ENCODE results near the gene ADIPOR2.
A peak's percentile ranks its signal among the peaks of the same experiment; 100 is the strongest.

ADIPOR2 gene

GRCh38 chr12:1690578-1691122 lies at the start of gene ADIPOR2:
Gene ADIPOR2 (plus strand): TSS chr12:1691070. CDS start chr12:1754344, 63,274 bp downstream.
- Histone ChIP-seq H3K27me3 (ENCODE audit: low read depth) (no peaks in the 10 kb centered on the region), H3K4me1 (peaks cover 17% of the 10 kb centered on the region), H3K9me3 (no peaks in the 10 kb centered on the region), H3K36me3 (replicated peaks) (peaks cover 10% of the 10 kb centered on the region), H3K4me3 (peak within 1 kb of the TSS; percentile 98)
- in situ Hi-C loops (cut with MboI; ENCODE audit: low sequenced_read_pairs) = no loop called here
- peak; percentile 96 for DNase-seq (ENCODE audit: low spot score in 2 of 2)

- H3K4me3 ChIP-seq = no peak overlapping the region
- no peaks in the 10 kb centered on the region for H3K36me3 ChIP-seq (replicated peaks)
- H3K4me1 ChIP-seq = peaks cover 4% of the 10 kb centered on the region; the same call in 1 of the 2 replicates
- no peaks in the 10 kb centered on the region for H3K27me3 ChIP-seq (ENCODE audit: low read depth)
- in situ Hi-C loops (cut with MboI; ENCODE audit: low sequenced_read_pairs) = loop anchor here (25.0 kb wide), 1 partner anchor 945 kb away; no protein-coding TSS in a partner anchor
- H3K9me3 ChIP-seq = no peaks in the 10 kb centered on the region
- no peak for DNase-seq (ENCODE audit: low spot score in 2 of 2)
Observed at GRCh38 chr12:1642513-1642912, 48.4 kb upstream of the ADIPOR2 start.

- H3K36me3 ChIP-seq (replicated peaks) = no peaks in the 10 kb centered on the region
- no peaks in the 10 kb centered on the region for H3K27me3 ChIP-seq (ENCODE audit: low read depth)
- no peaks in the 10 kb centered on the region for H3K9me3 ChIP-seq
- in situ Hi-C loops (cut with MboI; ENCODE audit: low sequenced_read_pairs) = loop anchor here (25.0 kb wide), 1 partner anchor 944 kb away; no protein-coding TSS in a partner anchor
- H3K4me1 ChIP-seq = peaks cover 4% of the 10 kb centered on the region; the same call in 1 of the 2 replicates
- no peak for DNase-seq (ENCODE audit: low spot score in 2 of 2)
- H3K4me3 ChIP-seq = no peak overlapping the region
Observed at GRCh38 chr12:1643043-1643442, 47.8 kb upstream of the ADIPOR2 start.

GRCh38 chr12:1643905-1644533 lies 46.9 kb upstream of the ADIPOR2 start:
- Histone ChIP-seq H3K27me3 (ENCODE audit: low read depth) (no peaks in the 10 kb centered on the region), H3K9me3 (no peaks in the 10 kb centered on the region), H3K4me3 (no peak overlapping the region), H3K36me3 (replicated peaks) (no peaks in the 10 kb centered on the region), H3K4me1 (peaks cover 4% of the 10 kb centered on the region; the same call in 1 of the 2 replicates)
- in situ Hi-C loops (cut with MboI; ENCODE audit: low sequenced_read_pairs) = loop anchor here (25.0 kb wide), 1 partner anchor 943 kb away; no protein-coding TSS in a partner anchor
- DNase-seq (ENCODE audit: low spot score in 2 of 2) = no peak

GRCh38 chr12:1644534-1645438 lies 46.1 kb upstream of the ADIPOR2 start:
- Histone ChIP-seq H3K36me3 (replicated peaks) (no peaks in the 10 kb centered on the region), H3K4me3 (no peak overlapping the region), H3K4me1 (peaks cover 4% of the 10 kb centered on the region; the same call in 1 of the 2 replicates), H3K9me3 (no peaks in the 10 kb centered on the region), H3K27me3 (ENCODE audit: low read depth) (no peaks in the 10 kb centered on the region)
- in situ Hi-C loops (cut with MboI; ENCODE audit: low sequenced_read_pairs) = loop anchor here (5.0 to 25.0 kb wide), 3 partner anchors 143 to 943 kb away; no protein-coding TSS in a partner anchor
- peak in 1 of 2 experiments; percentile 69 for DNase-seq (ENCODE audit: low spot score in 2 of 2)

GRCh38 chr12:1645819-1646218 lies 45.1 kb upstream of the ADIPOR2 start:
- Histone ChIP-seq H3K9me3 (no peaks in the 10 kb centered on the region), H3K27me3 (ENCODE audit: low read depth) (no peaks in the 10 kb centered on the region), H3K4me1 (peaks cover 4% of the 10 kb centered on the region; the same call in 1 of the 2 replicates), H3K36me3 (replicated peaks) (no peaks in the 10 kb centered on the region), H3K4me3 (no peak overlapping the region)
- DNase-seq (ENCODE audit: low spot score in 2 of 2) = no peak
- in situ Hi-C loops (cut with MboI; ENCODE audit: low sequenced_read_pairs) = loop anchor here (5.0 to 25.0 kb wide), 3 partner anchors 141 to 941 kb away; no protein-coding TSS in a partner anchor

GRCh38 chr12:1646569-1647284 lies 44.1 kb upstream of the ADIPOR2 start:
- in situ Hi-C loops (cut with MboI; ENCODE audit: low sequenced_read_pairs) = loop anchor here (5.0 to 25.0 kb wide), 3 partner anchors 141 to 941 kb away; no protein-coding TSS in a partner anchor
- Histone ChIP-seq H3K4me3 (no peak overlapping the region), H3K27me3 (ENCODE audit: low read depth) (no peaks in the 10 kb centered on the region), H3K9me3 (no peaks in the 10 kb centered on the region), H3K4me1 (peaks cover 4% of the 10 kb centered on the region; the same call in 1 of the 2 replicates), H3K36me3 (replicated peaks) (no peaks in the 10 kb centered on the region)
- DNase-seq (ENCODE audit: low spot score in 2 of 2) = no peak

GRCh38 chr12:1647285-1647669 lies 43.6 kb upstream of the ADIPOR2 start:
- Histone ChIP-seq H3K36me3 (replicated peaks) (no peaks in the 10 kb centered on the region), H3K4me3 (no peak overlapping the region), H3K4me1 (peaks cover 4% of the 10 kb centered on the region; the same call in 1 of the 2 replicates), H3K27me3 (ENCODE audit: low read depth) (no peaks in the 10 kb centered on the region), H3K9me3 (no peaks in the 10 kb centered on the region)
- DNase-seq (ENCODE audit: low spot score in 2 of 2) = no peak
- in situ Hi-C loops (cut with MboI; ENCODE audit: low sequenced_read_pairs) = loop anchor here (5.0 to 25.0 kb wide), 3 partner anchors 140 to 940 kb away; no protein-coding TSS in a partner anchor

GRCh38 chr12:1650260-1650977 lies 40.5 kb upstream of the ADIPOR2 start:
- Histone ChIP-seq H3K36me3 (replicated peaks) (no peaks in the 10 kb centered on the region), H3K9me3 (no peaks in the 10 kb centered on the region), H3K4me3 (no peak overlapping the region), H3K4me1 (no peaks in the 10 kb centered on the region; the same call in 1 of the 2 replicates), H3K27me3 (ENCODE audit: low read depth) (no peaks in the 10 kb centered on the region)
- DNase-seq (ENCODE audit: low spot score in 2 of 2) = no peak
- in situ Hi-C loops (cut with MboI; ENCODE audit: low sequenced_read_pairs) = no loop called here

GRCh38 chr12:1650978-1651361 lies 39.9 kb upstream of the ADIPOR2 start:
- in situ Hi-C loops (cut with MboI; ENCODE audit: low sequenced_read_pairs) = no loop called here
- Histone ChIP-seq H3K27me3 (ENCODE audit: low read depth) (no peaks in the 10 kb centered on the region), H3K9me3 (no peaks in the 10 kb centered on the region), H3K36me3 (replicated peaks) (no peaks in the 10 kb centered on the region), H3K4me1 (no peaks in the 10 kb centered on the region; the same call in 1 of the 2 replicates), H3K4me3 (no peak overlapping the region)
- no peak for DNase-seq (ENCODE audit: low spot score in 2 of 2)

GRCh38 chr12:1651946-1652345 lies 38.9 kb upstream of the ADIPOR2 start:
- no peak for DNase-seq (ENCODE audit: low spot score in 2 of 2)
- Histone ChIP-seq H3K4me1 (no peaks in the 10 kb centered on the region; the same call in 1 of the 2 replicates), H3K9me3 (no peaks in the 10 kb centered on the region), H3K4me3 (no peak overlapping the region), H3K36me3 (replicated peaks) (no peaks in the 10 kb centered on the region), H3K27me3 (ENCODE audit: low read depth) (no peaks in the 10 kb centered on the region)
- in situ Hi-C loops (cut with MboI; ENCODE audit: low sequenced_read_pairs) = no loop called here

GRCh38 chr12:1655225-1655788 lies 35.6 kb upstream of the ADIPOR2 start:
- in situ Hi-C loops (cut with MboI; ENCODE audit: low sequenced_read_pairs) = no loop called here
- Histone ChIP-seq H3K4me1 (no peaks in the 10 kb centered on the region), H3K4me3 (no peak overlapping the region), H3K27me3 (ENCODE audit: low read depth) (no peaks in the 10 kb centered on the region), H3K9me3 (no peaks in the 10 kb centered on the region), H3K36me3 (replicated peaks) (no peaks in the 10 kb centered on the region)
- DNase-seq (ENCODE audit: low spot score in 2 of 2) = no peak
